Measurements from ENCODE around the gene CNDP1.
"Not testable (repeated sequence)": the region's sequence is repeated elsewhere in the genome, so short reads cannot be mapped to it uniquely, and the experiment has no call there.

The CNDP1 gene

DNA sequence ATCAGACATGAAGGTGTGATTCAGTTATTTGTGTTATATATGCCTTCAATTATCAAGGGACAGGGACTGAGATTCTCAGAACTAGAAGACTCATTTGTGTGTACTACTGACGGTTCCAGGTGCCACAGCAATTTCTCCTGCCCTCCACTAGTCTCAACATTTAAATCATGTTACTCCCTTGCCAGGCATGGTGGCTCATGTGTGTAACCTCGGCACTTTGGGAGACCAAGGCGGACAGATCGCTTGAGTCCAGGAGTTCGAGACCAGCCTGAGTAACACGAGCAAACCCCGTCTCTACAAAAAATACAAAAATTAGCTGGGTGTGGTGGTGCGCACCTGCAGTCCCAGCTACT, 37.0 kb upstream of the CNDP1 start:
- Histone ChIP-seq H3K9me3 (ENCODE audit: control insufficient read depth, low read depth, low read length) (no peaks in the 10 kb centered on the region), H3K27ac (ENCODE audit: low read length) (no peak overlapping the region), H3K4me1 (ENCODE audit: control insufficient read depth, low read depth, low read length) (peaks cover 13% of the 10 kb centered on the region), H3K4me3 (ENCODE audit: low read length) (peak overlapping the region; percentile 83), H3K9ac (ENCODE audit: low read length) (peak overlapping the region; percentile 90), H3K36me3 (ENCODE audit: control insufficient read depth, low read depth, low read length) (peaks cover 23% of the 10 kb centered on the region), H3K27me3 (ENCODE audit: control insufficient read depth, insufficient read depth, low read length) (no peaks in the 10 kb centered on the region)

DNA sequence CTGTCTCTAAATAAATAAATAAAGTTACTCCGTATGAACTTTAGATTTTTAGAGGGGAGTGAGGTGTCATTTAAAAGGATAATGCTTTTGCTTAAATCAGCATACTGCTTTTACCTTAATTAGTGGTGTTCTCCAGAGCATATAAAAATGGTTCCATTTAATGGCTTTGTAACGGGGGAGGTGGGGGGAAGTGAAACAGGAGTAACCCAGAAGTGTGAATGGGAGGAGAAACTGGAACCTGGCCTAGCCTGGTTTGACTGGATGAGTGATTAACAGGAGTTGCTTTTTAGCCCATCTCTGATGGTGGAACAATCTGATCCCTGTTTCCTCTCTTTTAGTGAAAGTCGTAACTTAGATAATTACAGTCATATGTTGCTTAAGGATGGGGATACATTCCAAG, 36.5 kb upstream of the CNDP1 start:
- Histone ChIP-seq H3K27ac (ENCODE audit: low read length) (no peak overlapping the region), H3K27me3 (ENCODE audit: control insufficient read depth, insufficient read depth, low read length) (no peaks in the 10 kb centered on the region), H3K4me3 (ENCODE audit: low read length) (peak overlapping the region; percentile 83), H3K4me1 (ENCODE audit: control insufficient read depth, low read depth, low read length) (peaks cover 13% of the 10 kb centered on the region), H3K9ac (ENCODE audit: low read length) (no peak overlapping the region), H3K36me3 (ENCODE audit: control insufficient read depth, low read depth, low read length) (peaks cover 27% of the 10 kb centered on the region), H3K9me3 (ENCODE audit: control insufficient read depth, low read depth, low read length) (no peaks in the 10 kb centered on the region)

DNA sequence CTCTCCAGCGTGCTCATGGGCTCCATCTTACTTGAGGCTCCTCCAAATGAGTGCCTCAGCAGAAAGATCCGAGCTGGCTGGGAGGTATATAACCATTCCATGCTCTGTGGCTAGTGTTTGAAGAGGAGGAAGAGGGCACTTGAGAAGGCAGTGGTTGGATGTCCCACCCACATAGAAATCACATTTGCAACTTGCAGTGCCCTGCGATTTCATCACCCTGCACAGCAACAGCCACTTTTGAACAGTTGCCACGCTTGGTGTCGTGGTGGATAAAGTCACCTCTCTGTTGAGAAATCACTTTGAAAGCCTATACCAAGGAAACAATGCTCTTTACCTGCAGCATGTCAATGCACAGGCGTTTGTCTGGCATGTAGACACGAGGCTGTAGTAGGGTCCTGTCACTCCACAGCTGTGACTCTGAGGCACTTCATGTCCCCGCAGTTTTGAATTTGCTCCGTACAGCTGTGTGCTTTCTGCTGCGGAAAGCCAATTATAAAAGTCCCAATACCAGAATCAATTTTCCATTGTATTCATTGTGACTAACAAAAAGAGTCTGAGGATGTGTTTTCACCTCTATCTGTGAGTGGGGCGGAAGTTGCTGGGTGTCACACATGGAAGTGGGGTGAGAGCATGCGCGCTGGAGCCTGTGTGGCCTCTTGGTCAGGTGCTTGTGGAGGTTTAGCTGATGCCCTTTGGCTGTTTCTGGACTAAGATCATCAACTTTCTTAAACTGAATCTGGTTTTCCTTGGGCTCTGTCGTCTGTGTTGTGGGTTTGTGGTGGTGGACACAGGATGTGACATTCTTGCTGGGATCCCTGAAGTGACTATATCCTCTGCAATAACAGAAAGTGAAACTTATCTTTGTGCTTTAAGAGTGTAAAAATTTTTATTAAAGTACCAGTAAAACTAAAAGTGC, 35.3 kb upstream of the CNDP1 start:
- H3K27me3 ChIP-seq (ENCODE audit: control insufficient read depth, insufficient read depth, low read length), result no peaks in the 10 kb centered on the region
- no peaks in the 10 kb centered on the region for H3K9me3 ChIP-seq (ENCODE audit: control insufficient read depth, low read depth, low read length)
- peak overlapping the region; percentile 20 for H3K9ac ChIP-seq (ENCODE audit: low read length)
- peaks cover 13% of the 10 kb centered on the region for H3K4me1 ChIP-seq (ENCODE audit: control insufficient read depth, low read depth, low read length)
- H3K4me3 ChIP-seq (ENCODE audit: low read length), result no peak overlapping the region
- H3K36me3 ChIP-seq (ENCODE audit: control insufficient read depth, low read depth, low read length), result peaks cover 36% of the 10 kb centered on the region
- no peak overlapping the region for H3K27ac ChIP-seq (ENCODE audit: low read length)

DNA sequence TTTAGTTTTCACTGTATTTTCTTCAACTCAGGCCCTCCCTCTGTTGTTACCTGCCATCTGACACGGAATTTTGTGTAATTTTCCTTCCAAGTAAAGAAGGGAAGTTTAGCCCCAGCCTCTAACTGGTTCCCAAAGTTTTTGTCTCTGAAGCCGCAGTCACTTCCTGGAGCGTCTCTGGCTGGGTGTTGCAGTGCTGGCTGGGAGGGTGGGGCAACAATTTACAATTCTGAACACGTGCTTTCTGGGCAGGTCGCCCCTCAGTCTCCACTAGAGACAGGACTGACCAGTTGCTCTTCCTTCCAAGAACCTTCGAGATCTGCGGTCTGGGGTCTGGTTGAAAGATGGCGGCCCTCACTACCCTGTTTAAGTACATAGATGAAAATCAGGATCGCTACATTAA, 34.7 kb upstream of the CNDP1 start:
- Histone ChIP-seq H3K9ac (ENCODE audit: low read length) (peak overlapping the region; percentile 20), H3K4me1 (ENCODE audit: control insufficient read depth, low read depth, low read length) (peaks cover 13% of the 10 kb centered on the region), H3K4me3 (ENCODE audit: low read length) (no peak overlapping the region), H3K27me3 (ENCODE audit: control insufficient read depth, insufficient read depth, low read length) (no peaks in the 10 kb centered on the region), H3K36me3 (ENCODE audit: control insufficient read depth, low read depth, low read length) (peaks cover 43% of the 10 kb centered on the region), H3K9me3 (ENCODE audit: control insufficient read depth, low read depth, low read length) (no peaks in the 10 kb centered on the region), H3K27ac (ENCODE audit: low read length) (no peak overlapping the region)

DNA sequence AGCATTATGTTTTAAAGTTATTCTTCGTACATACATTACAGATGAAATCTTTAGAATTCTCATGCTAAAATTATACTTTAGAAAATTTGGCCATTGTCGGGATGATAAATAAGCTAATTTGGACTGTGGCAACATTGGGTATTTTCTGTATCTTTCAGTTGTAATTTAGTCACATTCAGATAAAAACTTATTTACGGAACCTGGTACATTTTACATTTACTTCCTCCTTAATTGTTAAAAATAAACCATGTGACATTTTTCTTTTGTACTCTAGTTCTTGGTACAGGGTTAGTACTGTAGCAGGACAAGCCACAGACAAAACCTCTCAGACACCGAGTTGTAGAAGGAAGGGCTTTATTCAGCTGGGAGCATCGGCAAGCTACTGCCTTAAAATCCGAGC, 33.9 kb upstream of the CNDP1 start:
- H3K27ac ChIP-seq (ENCODE audit: low read length), result no peak overlapping the region
- no peak overlapping the region for H3K9ac ChIP-seq (ENCODE audit: low read length)
- H3K27me3 ChIP-seq (ENCODE audit: control insufficient read depth, insufficient read depth, low read length), result no peaks in the 10 kb centered on the region
- peaks cover 13% of the 10 kb centered on the region for H3K4me1 ChIP-seq (ENCODE audit: control insufficient read depth, low read depth, low read length)
- H3K9me3 ChIP-seq (ENCODE audit: control insufficient read depth, low read depth, low read length), result no peaks in the 10 kb centered on the region
- peaks cover 45% of the 10 kb centered on the region for H3K36me3 ChIP-seq (ENCODE audit: control insufficient read depth, low read depth, low read length)
- no peak overlapping the region for H3K4me3 ChIP-seq (ENCODE audit: low read length)

DNA sequence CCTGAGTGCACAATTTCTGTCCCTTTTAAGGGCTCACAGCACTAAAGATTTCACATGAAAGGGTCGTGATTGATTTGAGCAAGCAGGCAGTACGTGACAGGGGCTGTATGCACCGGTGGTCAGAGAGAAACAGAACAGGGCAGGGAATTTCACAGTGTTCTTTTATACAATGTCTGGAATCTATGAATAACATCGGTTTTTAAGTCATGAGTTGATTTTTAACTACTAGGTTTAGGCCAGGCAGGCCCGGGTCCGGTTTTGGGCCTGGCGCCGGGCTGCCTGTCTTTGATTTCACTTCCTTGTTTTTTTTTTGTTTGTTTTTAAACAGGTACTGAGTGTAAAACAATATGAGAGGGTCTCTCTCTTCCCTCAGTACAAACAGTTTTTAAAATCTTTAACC, 33.5 kb upstream of the CNDP1 start:
- not testable (repeated sequence) for H3K27me3 ChIP-seq (ENCODE audit: control insufficient read depth, insufficient read depth, low read length); H3K9me3 ChIP-seq (ENCODE audit: control insufficient read depth, low read depth, low read length); H3K9ac ChIP-seq (ENCODE audit: low read length); H3K4me3 ChIP-seq (ENCODE audit: low read length); H3K27ac ChIP-seq (ENCODE audit: low read length)
- H3K36me3 ChIP-seq (ENCODE audit: control insufficient read depth, low read depth, low read length), result peaks cover 49% of the 10 kb centered on the region
- peaks cover 13% of the 10 kb centered on the region for H3K4me1 ChIP-seq (ENCODE audit: control insufficient read depth, low read depth, low read length)

DNA sequence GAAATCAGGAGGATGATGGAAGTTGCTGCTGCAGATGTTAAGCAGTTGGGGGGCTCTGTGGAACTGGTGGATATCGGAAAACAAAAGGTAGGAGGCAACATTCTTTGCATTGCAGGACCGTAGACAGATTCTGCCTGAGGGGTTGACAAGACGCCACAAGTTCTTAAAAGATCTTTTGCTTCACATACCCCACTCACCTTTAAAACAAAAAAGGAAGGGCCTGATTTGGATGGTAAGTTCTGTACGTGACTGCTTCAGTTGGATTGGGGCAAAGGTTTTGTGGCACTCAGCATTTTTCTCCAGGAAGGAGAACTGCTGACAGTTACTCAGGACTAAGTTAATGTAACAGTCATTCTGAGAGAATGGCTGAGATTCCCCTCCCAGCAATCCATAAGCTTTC, 32.9 kb upstream of the CNDP1 start:
- Histone ChIP-seq H3K36me3 (ENCODE audit: control insufficient read depth, low read depth, low read length) (peaks cover 53% of the 10 kb centered on the region), H3K4me1 (ENCODE audit: control insufficient read depth, low read depth, low read length) (peaks cover 13% of the 10 kb centered on the region), H3K27ac (ENCODE audit: low read length) (no peak overlapping the region), H3K9ac (ENCODE audit: low read length) (no peak overlapping the region), H3K27me3 (ENCODE audit: control insufficient read depth, insufficient read depth, low read length) (no peaks in the 10 kb centered on the region), H3K9me3 (ENCODE audit: control insufficient read depth, low read depth, low read length) (no peaks in the 10 kb centered on the region), H3K4me3 (ENCODE audit: low read length) (no peak overlapping the region)

DNA sequence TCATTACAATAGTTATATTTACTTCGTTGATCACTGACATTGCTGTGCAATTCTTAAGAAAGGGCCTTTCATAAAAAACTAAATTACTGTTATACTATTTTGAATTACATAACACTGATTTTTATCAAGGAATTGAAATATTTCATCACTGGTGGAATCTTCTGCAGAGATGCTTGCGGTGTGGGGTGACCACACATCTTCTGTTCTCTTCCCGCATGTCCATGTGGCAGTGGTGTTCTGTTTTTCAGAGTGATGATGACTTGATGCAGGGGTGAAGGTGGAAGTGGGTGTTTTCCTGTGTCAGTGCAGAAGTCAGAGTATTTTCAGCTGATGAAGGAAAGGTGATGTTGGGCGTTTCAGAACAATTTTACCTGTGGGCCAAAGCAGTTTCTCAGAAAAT, 31.2 kb upstream of the CNDP1 start:
- no peaks in the 10 kb centered on the region for H3K9me3 ChIP-seq (ENCODE audit: control insufficient read depth, low read depth, low read length)
- no peaks in the 10 kb centered on the region for H3K27me3 ChIP-seq (ENCODE audit: control insufficient read depth, insufficient read depth, low read length)
- H3K36me3 ChIP-seq (ENCODE audit: control insufficient read depth, low read depth, low read length), result peaks cover 66% of the 10 kb centered on the region
- peaks cover 9% of the 10 kb centered on the region for H3K4me1 ChIP-seq (ENCODE audit: control insufficient read depth, low read depth, low read length)
- no peak overlapping the region for H3K9ac ChIP-seq (ENCODE audit: low read length)
- no peak overlapping the region for H3K4me3 ChIP-seq (ENCODE audit: low read length)
- H3K27ac ChIP-seq (ENCODE audit: low read length), result no peak overlapping the region

DNA sequence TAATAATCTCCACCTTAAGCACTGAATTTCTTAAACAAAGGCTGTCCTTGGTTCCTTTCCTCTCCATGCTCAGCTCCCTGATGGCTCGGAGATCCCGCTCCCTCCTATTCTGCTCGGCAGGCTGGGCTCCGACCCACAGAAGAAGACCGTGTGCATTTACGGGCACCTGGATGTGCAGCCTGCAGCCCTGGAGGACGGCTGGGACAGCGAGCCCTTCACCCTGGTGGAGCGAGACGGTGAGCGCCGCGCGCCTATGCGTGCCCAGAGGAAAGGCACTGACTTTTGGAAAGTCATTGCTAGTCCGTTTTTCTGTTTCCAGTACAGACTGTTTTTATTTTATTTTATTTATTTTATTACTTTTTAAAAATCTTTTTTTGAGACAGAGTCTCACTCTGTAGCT, 28.5 kb upstream of the CNDP1 start:
- no peaks in the 10 kb centered on the region for H3K27me3 ChIP-seq (ENCODE audit: control insufficient read depth, insufficient read depth, low read length)

DNA sequence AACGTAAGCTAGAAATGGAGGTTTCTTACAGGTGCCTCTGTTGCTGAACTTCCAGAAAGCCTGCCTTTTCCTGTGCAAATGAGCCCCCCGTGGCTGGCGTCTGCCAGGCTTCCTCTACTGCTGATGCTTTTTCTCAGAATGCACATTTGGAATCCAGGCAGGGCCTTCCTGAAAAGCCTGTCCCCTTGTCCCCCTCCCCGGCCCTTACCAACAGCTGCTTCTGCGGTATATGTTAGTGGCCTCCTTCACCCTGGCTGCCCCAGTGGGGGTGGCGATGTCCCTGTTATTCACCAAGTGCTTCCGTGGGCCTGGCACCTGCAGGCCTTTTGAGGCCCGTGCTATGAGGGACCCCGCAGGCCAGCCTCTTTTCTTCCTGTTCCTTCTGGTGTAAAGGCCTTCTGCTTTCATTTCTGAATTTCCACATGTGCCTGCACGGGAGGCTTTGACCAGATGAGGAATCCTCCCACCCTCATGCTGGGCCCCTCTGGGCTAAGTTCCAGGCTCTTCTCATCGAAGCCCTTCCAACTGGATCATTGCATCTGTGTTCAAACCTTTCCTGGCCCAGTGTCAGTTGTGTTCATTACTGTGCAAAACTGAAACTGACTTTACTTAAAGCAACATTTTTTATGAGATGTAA, 27.7 kb upstream of the CNDP1 start:
- H3K27ac ChIP-seq (ENCODE audit: low read length), result no peak overlapping the region
- no peaks in the 10 kb centered on the region for H3K4me1 ChIP-seq (ENCODE audit: control insufficient read depth, low read depth, low read length)
- H3K9ac ChIP-seq (ENCODE audit: low read length), result no peak overlapping the region
- peaks cover 82% of the 10 kb centered on the region for H3K36me3 ChIP-seq (ENCODE audit: control insufficient read depth, low read depth, low read length)
- no peaks in the 10 kb centered on the region for H3K9me3 ChIP-seq (ENCODE audit: control insufficient read depth, low read depth, low read length)
- no peaks in the 10 kb centered on the region for H3K27me3 ChIP-seq (ENCODE audit: control insufficient read depth, insufficient read depth, low read length)
- no peak overlapping the region for H3K4me3 ChIP-seq (ENCODE audit: low read length)

More for the DNA sequence above, 28.5 kb upstream of the CNDP1 start:
- Histone ChIP-seq H3K9me3 (ENCODE audit: control insufficient read depth, low read depth, low read length) (no peaks in the 10 kb centered on the region), H3K9ac (ENCODE audit: low read length) (no peak overlapping the region), H3K4me3 (ENCODE audit: low read length) (no peak overlapping the region), H3K4me1 (ENCODE audit: control insufficient read depth, low read depth, low read length) (no peaks in the 10 kb centered on the region), H3K36me3 (ENCODE audit: control insufficient read depth, low read depth, low read length) (peaks cover 83% of the 10 kb centered on the region), H3K27ac (ENCODE audit: low read length) (no peak overlapping the region)

DNA sequence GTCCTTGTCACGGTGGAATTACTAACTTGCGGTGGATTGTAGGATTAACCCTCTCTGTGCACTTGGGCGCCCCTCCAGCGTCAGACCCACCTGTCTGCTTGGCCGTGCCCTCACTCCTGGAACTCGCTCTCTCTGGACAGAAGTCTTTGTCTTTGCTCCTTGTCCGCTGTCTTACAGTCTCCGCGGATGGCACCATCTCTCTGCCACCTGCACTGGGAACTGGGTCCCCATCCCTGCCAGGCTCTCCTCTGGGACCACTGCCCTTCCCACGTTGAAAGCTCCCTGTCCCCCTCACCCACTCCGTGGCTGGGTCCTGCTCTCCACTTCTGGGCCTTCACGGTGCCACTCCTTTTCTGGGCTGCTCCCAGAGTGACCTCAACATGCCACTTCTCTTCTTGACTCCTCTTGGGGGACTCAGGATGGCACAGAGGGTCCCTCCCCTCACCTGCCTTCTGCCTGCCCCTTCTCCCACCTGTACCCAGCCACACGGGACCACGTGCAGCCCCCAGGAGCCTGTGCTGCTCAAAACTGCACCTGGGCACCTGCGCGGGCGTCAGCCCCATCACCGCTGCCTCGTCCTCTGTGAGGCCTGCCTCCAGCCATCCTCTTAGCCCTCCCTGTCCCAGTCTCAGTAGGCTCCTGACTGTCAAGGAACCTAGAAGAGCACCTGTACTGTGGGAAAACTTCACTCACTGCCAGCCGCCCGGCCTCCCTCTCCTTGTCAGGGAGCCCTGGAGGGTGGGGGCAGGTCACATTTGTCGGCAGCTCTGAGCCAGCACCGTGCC, 27.0 kb upstream of the CNDP1 start:
- Histone ChIP-seq H3K27ac (ENCODE audit: low read length) (no peak overlapping the region), H3K36me3 (ENCODE audit: control insufficient read depth, low read depth, low read length) (peaks cover 82% of the 10 kb centered on the region), H3K4me3 (ENCODE audit: low read length) (no peak overlapping the region), H3K9me3 (ENCODE audit: control insufficient read depth, low read depth, low read length) (no peaks in the 10 kb centered on the region), H3K4me1 (ENCODE audit: control insufficient read depth, low read depth, low read length) (no peaks in the 10 kb centered on the region), H3K27me3 (ENCODE audit: control insufficient read depth, insufficient read depth, low read length) (no peaks in the 10 kb centered on the region), H3K9ac (ENCODE audit: low read length) (no peak overlapping the region)

Measured in iPS-18a (cell line).